ENCODE data around the gene SPTBN4. TPM values are rescaled to one million over a fixed set of nuclear protein-coding genes. Genes with fewer than 3 reads are reported as not detected.
A peak's percentile ranks its signal among the peaks of the same experiment; 100 is the strongest.

The SPTBN4 gene
- total and polyA plus RNA-seq, 10 of the 15 experiments (the other 5 are each of a cell fraction or from before 2014, with no cell fraction given), result 0.04 to 1.1 (median 0.34) TPM; not detected in 1

GRCh38 chr19:40609561-40610395, 143.0 kb downstream of the SPTBN4 start (continued):
- TF ChIP-seq POLR2A (IDR thresholded peaks at IDR 0.05; ENCODE audit: low read depth, low read length) (peak; percentile 71), LARP7 (IDR thresholded peaks at IDR 0.05) (peak; percentile 50; the same call in 1 of the 2 replicates), SPI1 (IDR thresholded peaks at IDR 0.05; ENCODE audit: borderline replicate concordance, insufficient read depth, low read depth, low read length) (no peak)

DNA sequence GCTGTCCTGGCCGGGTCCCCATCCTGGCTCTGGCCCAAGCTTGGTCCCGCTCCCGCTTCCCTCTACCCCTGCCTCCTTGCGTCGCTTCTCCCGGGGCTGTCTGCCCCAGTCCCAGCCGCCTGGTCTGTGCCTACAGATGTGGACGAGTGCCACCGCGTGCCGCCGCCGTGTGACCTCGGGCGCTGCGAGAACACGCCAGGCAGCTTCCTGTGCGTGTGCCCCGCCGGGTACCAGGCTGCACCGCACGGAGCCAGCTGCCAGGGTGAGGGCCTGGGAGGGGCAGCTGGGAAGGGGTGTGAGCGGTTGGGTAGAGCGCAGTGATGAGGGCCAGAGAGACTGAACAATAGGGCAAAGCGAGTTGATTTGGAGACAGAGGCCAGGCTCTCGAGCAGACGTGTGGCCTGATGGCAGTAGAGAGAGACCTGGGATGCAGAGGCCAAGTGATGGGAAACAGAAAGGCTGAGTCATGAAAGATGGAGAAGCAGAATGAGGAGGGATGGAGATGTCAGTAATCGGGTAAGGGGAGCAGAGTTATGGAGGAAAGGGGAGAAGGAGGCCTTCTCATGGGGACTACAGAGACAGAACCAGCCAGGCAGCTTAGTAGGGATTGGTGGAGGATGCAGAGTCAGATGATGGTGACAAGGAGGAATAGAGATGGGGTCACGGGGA, 143.7 kb downstream of the SPTBN4 start:
- in situ Hi-C loops (cut with MboI) (no loop called here), intact Hi-C loops (cut with micrococcal nuclease; ENCODE audit: unreplicated experiment) (no loop called here)
- WGBS (ENCODE audit: insufficient coverage, insufficient replicate concordance, low lambda C conversion rate, missing lambda C conversion rate), result 27% methylated on average over 29 of the region's 29 CpGs
- H3K27me3 ChIP-seq (replicated peaks in 1 of 2; ENCODE audit: control insufficient read depth in 2 of 2, insufficient read depth in 2 of 2, low read length in 1 of 2), result no peaks in the 10 kb centered on the region; a peak in 1 of 4 replicates
- SMC1A ChIA-PET (ENCODE audit: uncharacterized antibody, unreplicated experiment), result interaction anchor here (1.6 kb wide), 1 partner anchor 24 kb away, joined by 7 read pairs; no protein-coding TSS in a partner anchor
- CTCF ChIA-PET, result interaction anchor here (0.6 to 3.0 kb wide), 2 partner anchors 24 to 305 kb away, joined by 4 to 21 read pairs; no protein-coding TSS in a partner anchor
- H3K9ac ChIP-seq (ENCODE audit: control insufficient read depth, insufficient read depth, low read length), result no peak overlapping the region
- no peaks in the 10 kb centered on the region for H3K9me3 ChIP-seq (replicated peaks; ENCODE audit: control insufficient read depth, insufficient read depth, low read length)
- peak overlapping the region; percentile 76 for H2AFZ ChIP-seq (ENCODE audit: control insufficient read depth, low read depth, low read length)
- no peak overlapping the region for H3K27ac ChIP-seq (ENCODE audit: control insufficient read depth, insufficient read depth)
- no peak for DNase-seq (ENCODE audit: low read depth, low spot score)
- no peaks in the 10 kb centered on the region for H3K36me3 ChIP-seq (ENCODE audit: control insufficient read depth in 2 of 2, insufficient read depth in 2 of 2, low read length in 1 of 2)
- peaks cover 12% of the 10 kb centered on the region for H3K4me1 ChIP-seq (ENCODE audit: control insufficient read depth, insufficient read depth, low read length)
- H3K4me2 ChIP-seq (ENCODE audit: control insufficient read depth, insufficient read depth), result peak overlapping the region; percentile 45
- POLR2A ChIA-PET, result interaction anchor here (0.6 kb wide), 1 partner anchor 106 kb away, joined by 5 read pairs; the partner anchor contains the start of genes COQ8B and ITPKC
- no TSS peak for BruUV-seq (replicated peaks)
- no peaks in the 10 kb centered on the region for H3K79me2 ChIP-seq (ENCODE audit: control insufficient read depth, insufficient read depth, low read length)
- TF ChIP-seq RB1 (IDR thresholded peaks at IDR 0.05; ENCODE audit: borderline replicate concordance) (no peak), CBX3 (IDR thresholded peaks at IDR 0.05; ENCODE audit: borderline replicate concordance, low read depth) (no peak), MEF2B (IDR thresholded peaks at IDR 0.05; ENCODE audit: partially characterized antibody, poor library complexity, severe bottlenecking) (no peak), FOXK2 (IDR thresholded peaks at IDR 0.05) (no peak), GABPA (IDR thresholded peaks at IDR 0.05; ENCODE audit: low read depth) (no peak), ZNF24 (IDR thresholded peaks at IDR 0.05) (no peak), IRF5 (IDR thresholded peaks at IDR 0.05; ENCODE audit: borderline replicate concordance) (no peak), ZNF207 (IDR thresholded peaks at IDR 0.05; ENCODE audit: borderline replicate concordance) (no peak), RCOR1 (conservative IDR thresholded peaks at IDR 0.05; ENCODE audit: low read depth, low read length) (no peak), ZBTB33 (IDR thresholded peaks at IDR 0.05) (no peak)
- no peak overlapping the region for H3K4me3 ChIP-seq
- no peaks in the 10 kb centered on the region for H4K20me1 ChIP-seq (ENCODE audit: control insufficient read depth, insufficient read depth)
- ATAC-seq, result 0 out of 3 replicates have a peak, but pooled peaks have one; percentile 1
- RAD21 ChIA-PET (ENCODE audit: unreplicated experiment), result no interaction called here
- FAIRE-seq, result no peak
